MCF 10A (cell line): ENCODE results near the gene GORASP1. TPM values are rescaled to one million over a fixed set of nuclear protein-coding genes. Genes with fewer than 3 reads are reported as not detected.

Experiments used
- BruUV-seq: library from RNA; stranded (reverse); fragments of 400-500 nt; replicated peaks from 2 replicates; lab custom pipeline; 2021; lab: Mats Ljungman, UMichigan
- CTCF ChIA-PET: fragments of 300-600 bp; sonication (Branson Sonifier 250); formaldehyde crosslinking; extraction: SDS; loops from one replicate; lab custom pipeline; 2021; ENCODE audit warnings: antibody characterized with exemption, inconsistent platforms; lab: Yijun Ruan, JAX
- POLR2A ChIA-PET: fragments of 300-600, 350-650 bp; sonication (Branson Sonifier 250); formaldehyde crosslinking; extraction: SDS; loops from one replicate; lab custom pipeline; 2020; ENCODE audit warnings: antibody characterized with exemption, inconsistent platforms; lab: Yijun Ruan, JAX
- DNase-seq: peaks from one replicate; pipeline ENCODE4 v3.0.0-alpha.2; 2018; ENCODE audit not compliant: unreplicated experiment
- H3K27ac Mint-ChIP-seq: one replicate; pipeline ENCODE4 v1.8.0; 2022; ENCODE audit warnings: mild to moderate bottlenecking, low read depth, mixed read lengths; ENCODE audit not compliant: unreplicated experiment
- H3K27me3 Mint-ChIP-seq: one replicate; pipeline ENCODE4 v1.8.0; 2022; ENCODE audit warnings: mixed read lengths; ENCODE audit not compliant: insufficient read depth, unreplicated experiment
- H3K36me3 Mint-ChIP-seq: one replicate; pipeline ENCODE4 v1.8.0; 2022; ENCODE audit warnings: mild to moderate bottlenecking, moderate library complexity, mixed read lengths; ENCODE audit not compliant: insufficient read depth, unreplicated experiment
- H3K4me1 Mint-ChIP-seq: one replicate; pipeline ENCODE4 v1.8.0; 2022; ENCODE audit warnings: mixed read lengths; ENCODE audit not compliant: insufficient read depth, unreplicated experiment
- H3K4me3 Mint-ChIP-seq: one replicate; pipeline ENCODE4 v1.8.0; 2022; ENCODE audit warnings: mild to moderate bottlenecking, moderate library complexity, mixed read lengths; ENCODE audit not compliant: unreplicated experiment
- H3K9me3 Mint-ChIP-seq: one replicate; pipeline ENCODE4 v1.8.0; 2022; ENCODE audit warnings: mixed read lengths; ENCODE audit not compliant: unreplicated experiment
- CTCF ChIP-seq: fragments of 200-600 bp; IDR thresholded peaks from one replicate; pipeline ENCODE4 v1.8.0; 2022; ENCODE audit warnings: antibody characterized with exemption, mild to moderate bottlenecking; ENCODE audit not compliant: unreplicated experiment
- intact Hi-C: fragments of 100-400 bp; cut with micrococcal nuclease; formaldehyde crosslinking; loops from 2 replicates; pipeline ENCODE4 v1.14.1; 2022
- total RNA-seq: library from RNA; stranded (reverse); gene quantifications from 2 replicates; pipeline ENCODE4 v1.2.3, GENCODE V29; 2022

GORASP1 gene
- total RNA-seq, 1 experiment from 2014 or later = 34.4 TPM

- no peaks in the 10 kb centered on the region for H3K36me3 Mint-ChIP-seq
- peaks cover 43% of the 10 kb centered on the region for H3K4me1 Mint-ChIP-seq
- no peak for TF ChIP-seq CTCF
- no peak overlapping the region for H3K27ac Mint-ChIP-seq
- intact Hi-C loops = no loop called here
- H3K4me3 Mint-ChIP-seq = peak overlapping the region; percentile 97
- no peak for DNase-seq
- ChIA-PET CTCF (no interaction called here), POLR2A (no interaction called here)
- H3K9me3 Mint-ChIP-seq = no peaks in the 10 kb centered on the region
- H3K27me3 Mint-ChIP-seq = no peaks in the 10 kb centered on the region
- no TSS peak for BruUV-seq
Observed at GRCh38 chr3:39153977-39154279, 46.5 kb upstream of the GORASP1 start.

- Mint-ChIP-seq H3K27ac (peak overlapping the region; percentile 97), H3K4me3 (peak overlapping the region; percentile 97), H3K9me3 (no peaks in the 10 kb centered on the region), H3K36me3 (peaks cover 10% of the 10 kb centered on the region), H3K27me3 (no peaks in the 10 kb centered on the region), H3K4me1 (peaks cover 72% of the 10 kb centered on the region)
- ChIA-PET POLR2A (interaction anchor here (0.7 to 1.4 kb wide), 4 partner anchors 17 to 1382 kb away, joined by 3 to 5 read pairs (median 3); no protein-coding TSS in a partner anchor), CTCF (interaction anchor here (0.7 to 3.3 kb wide), 6 partner anchors 12 to 151 kb away, joined by 3 to 12 read pairs (median 6); no protein-coding TSS in a partner anchor)
- intact Hi-C loops = no loop called here
- no peak for TF ChIP-seq CTCF
- TSS peak; percentile 54 for BruUV-seq
- peak; percentile 95 for DNase-seq
Observed at GRCh38 chr3:39150803-39151631, 43.6 kb upstream of the GORASP1 start.

- no TSS peak for BruUV-seq
- no peak for DNase-seq
- POLR2A ChIA-PET = interaction anchor here (0.7 to 1.4 kb wide), 4 partner anchors 16 to 1382 kb away, joined by 3 to 5 read pairs (median 3); no protein-coding TSS in a partner anchor
- peaks cover 73% of the 10 kb centered on the region for H3K4me1 Mint-ChIP-seq
- H3K27ac Mint-ChIP-seq = peak overlapping the region; percentile 97
- CTCF ChIA-PET = interaction anchor here (0.6 to 3.3 kb wide), 12 partner anchors 11 to 721 kb away, joined by 3 to 12 read pairs (median 4); no protein-coding TSS in a partner anchor
- H3K27me3 Mint-ChIP-seq = no peaks in the 10 kb centered on the region
- intact Hi-C loops = no loop called here
- TF ChIP-seq CTCF = no peak
- H3K9me3 Mint-ChIP-seq = no peaks in the 10 kb centered on the region
- H3K4me3 Mint-ChIP-seq = peak overlapping the region; percentile 97
- peaks cover 17% of the 10 kb centered on the region for H3K36me3 Mint-ChIP-seq
Observed at GRCh38 chr3:39150148-39150802, 42.8 kb upstream of the GORASP1 start.
